Left lobe of liver (tissue), 2 donors: ENCODE data around the gene CCDC127. TPM values are rescaled to one million over a fixed set of nuclear protein-coding genes. Genes with fewer than 3 reads are reported as not detected.
"Not testable (repeated sequence)": the region's sequence is repeated elsewhere in the genome, so short reads cannot be mapped to it uniquely, and the experiment has no call there.

Experiments used
- ATAC-seq: fragments of 200-7000 bp; cut with Tn5 transposase; one replicate; pipeline ENCODE4 v1.9.1; 2020; ENCODE audit warnings: mild to moderate bottlenecking, moderate library complexity
- DNase-seq: peaks from one replicate; pipeline ENCODE4 v3.0.0-alpha.2; 2020; ENCODE audit warnings: low spot score
- total RNA-seq: library from RNA; stranded (reverse); gene quantifications from one replicate; pipeline ENCODE4 v1.2.1, GENCODE V29; 2021
- donor health status: DM: no; HTN: no; CAD: no; lungs with moderate emphysema.
- donor health status: DM: no; HTN: yes; CAD: no.

CCDC127 gene
- total RNA-seq, 1 donor from 2014 or later: 3.1 TPM

DNA sequence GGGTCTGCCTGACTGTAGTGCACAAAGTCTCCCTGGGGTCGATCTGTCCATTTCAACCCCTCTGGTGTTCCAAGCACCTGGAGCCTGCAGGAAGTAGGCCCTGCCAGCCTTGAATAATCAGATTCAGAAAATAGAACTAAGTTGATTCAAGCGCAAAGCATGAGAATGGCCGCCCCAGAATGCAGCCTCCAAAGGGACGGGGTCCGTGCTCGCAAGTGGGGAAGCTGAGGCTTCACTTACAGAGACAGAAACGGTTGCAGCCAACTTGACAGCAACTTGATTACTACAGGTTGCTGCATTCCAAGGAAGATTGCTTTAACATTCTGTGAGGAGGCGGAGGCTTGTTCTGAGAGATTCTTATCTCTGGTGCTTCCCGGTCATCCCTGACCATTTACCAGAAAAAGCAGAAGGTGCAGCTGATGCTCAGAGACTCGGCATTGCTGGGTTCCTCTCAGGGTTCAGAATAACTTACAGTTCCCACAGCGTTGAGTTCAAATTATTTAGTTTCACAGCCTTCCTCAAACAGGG is 41.6 kb downstream of the CCDC127 start:
- DNase-seq (no peak), ATAC-seq (no peak)

DNA sequence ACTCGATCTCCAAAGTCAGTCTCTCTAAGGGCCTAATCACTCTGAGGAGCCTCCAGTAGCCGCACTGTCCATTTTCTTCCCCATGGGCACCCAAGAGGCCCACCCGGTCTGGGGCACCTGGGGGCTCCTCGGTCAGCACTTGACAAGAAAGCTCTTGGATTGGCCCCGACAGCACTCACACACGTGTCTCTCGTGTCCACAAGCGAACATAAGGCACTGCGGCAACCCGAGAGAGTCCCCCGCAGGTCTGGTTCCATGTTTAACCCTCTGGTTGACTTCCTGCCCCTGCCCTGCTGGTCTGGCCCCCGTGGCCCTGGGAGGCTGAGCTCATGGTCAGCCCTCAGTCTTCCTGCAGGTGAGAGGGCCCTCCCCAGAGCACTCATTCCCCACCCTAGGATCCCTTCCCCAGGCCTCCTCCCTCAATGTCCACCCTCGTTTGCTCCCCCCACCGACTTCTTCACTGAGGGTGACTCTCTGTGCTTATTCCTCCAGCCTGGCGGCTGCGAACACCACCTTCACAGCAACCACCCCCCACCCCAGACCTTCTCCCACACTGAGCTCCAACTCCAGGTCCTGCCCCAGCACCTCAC is 43.0 kb downstream of the CCDC127 start:
- DNase-seq (no peak), ATAC-seq (no peak)

GRCh38 chr5:174291-174600 is 43.7 kb downstream of the CCDC127 start:
- no peak for DNase-seq
- ATAC-seq: no peak

GRCh38 chr5:173392-174290 is 44.3 kb downstream of the CCDC127 start:
- no peak for DNase-seq
- no peak for ATAC-seq

- DNase-seq: no peak
- no peak for ATAC-seq
These were observed 45.1 kb downstream of the CCDC127 start for GRCh38 chr5:172841-173251.

GRCh38 chr5:172421-172820 is 45.5 kb downstream of the CCDC127 start:
- no peak for ATAC-seq
- no peak for DNase-seq

- no peak for ATAC-seq
- DNase-seq: no peak
These were observed 46.1 kb downstream of the CCDC127 start for GRCh38 chr5:171801-172331.

DNA sequence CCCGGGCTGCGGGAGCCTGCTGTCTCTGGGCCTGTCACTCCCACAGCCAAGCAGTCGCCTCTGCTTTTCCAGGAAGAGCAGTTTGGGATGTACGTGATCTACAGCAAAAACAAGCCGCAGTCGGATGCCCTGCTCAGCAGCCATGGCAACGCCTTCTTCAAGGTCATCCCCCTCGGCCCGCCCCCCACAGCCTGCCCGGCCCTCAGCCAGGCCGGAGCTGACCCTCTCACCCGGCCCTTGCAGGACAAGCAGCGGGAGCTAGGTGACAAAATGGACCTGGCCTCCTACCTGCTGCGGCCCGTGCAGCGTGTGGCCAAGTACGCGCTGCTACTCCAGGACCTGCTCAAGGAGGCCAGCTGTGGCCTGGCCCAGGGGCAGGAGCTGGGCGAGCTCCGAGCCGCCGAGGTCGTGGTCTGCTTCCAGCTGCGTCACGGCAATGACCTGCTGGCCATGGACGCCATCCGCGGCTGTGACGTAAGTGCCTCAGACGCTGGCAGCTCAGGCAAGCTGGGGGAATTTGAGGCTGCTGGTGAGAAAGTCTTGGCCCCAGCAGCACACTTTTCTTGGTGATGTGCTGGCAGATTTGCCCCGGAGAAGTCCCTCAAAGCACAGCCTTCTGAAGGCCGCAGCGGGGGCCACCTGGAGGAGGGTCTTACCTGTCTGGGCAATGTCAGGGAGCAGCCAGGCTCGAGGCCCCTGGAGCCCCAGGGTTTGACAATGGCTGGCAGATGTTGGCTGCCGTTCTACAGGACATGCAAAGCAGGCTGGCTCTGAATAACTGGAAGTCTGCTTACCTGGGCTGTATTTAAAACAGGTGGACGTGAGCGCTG is 46.8 kb downstream of the CCDC127 start:
- DNase-seq: no peak
- ATAC-seq: peak; percentile 15

GRCh38 chr5:169728-170094 is 48.2 kb downstream of the CCDC127 start:
- ATAC-seq: no peak
- DNase-seq: no peak

DNA sequence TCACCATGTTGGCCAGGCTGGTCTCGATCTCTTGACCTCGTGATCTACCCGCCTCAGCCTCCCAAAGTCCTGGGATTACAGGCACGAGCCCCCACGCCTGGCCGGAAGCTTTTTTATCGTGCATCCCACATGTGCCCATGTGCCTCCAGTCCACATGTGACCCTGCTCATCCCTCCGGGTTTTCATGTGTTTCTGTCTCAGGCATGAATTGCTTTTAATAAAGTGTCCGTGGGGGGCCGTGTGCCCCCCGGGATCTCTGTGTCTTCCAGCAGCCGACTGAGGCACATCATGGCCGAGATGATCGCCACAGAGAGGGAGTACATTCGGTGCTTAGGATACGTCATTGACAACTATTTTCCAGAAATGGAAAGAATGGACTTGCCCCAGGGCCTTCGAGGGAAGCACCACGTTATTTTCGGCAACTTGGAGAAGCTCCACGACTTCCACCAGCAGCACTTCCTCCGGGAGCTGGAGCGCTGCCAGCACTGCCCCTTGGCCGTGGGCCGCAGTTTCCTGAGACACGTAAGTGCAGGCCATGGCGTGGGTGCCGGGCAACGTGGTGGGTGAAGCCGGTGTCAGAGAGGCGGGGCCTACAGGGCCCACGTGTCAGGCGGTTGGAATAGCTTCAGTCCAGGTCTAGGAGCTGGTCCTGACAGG is 48.8 kb downstream of the CCDC127 start:
- peak; percentile 39 for ATAC-seq
- peak; percentile 65 for DNase-seq

GRCh38 chr5:167982-168660 is 49.8 kb downstream of the CCDC127 start:
- no peak for ATAC-seq
- no peak for DNase-seq

GRCh38 chr5:167511-167910 is 50.4 kb downstream of the CCDC127 start:
- no peak for DNase-seq
- peak; percentile 38 for ATAC-seq

- ATAC-seq (peak; percentile 75), DNase-seq (no peak)
These were observed 51.2 kb downstream of the CCDC127 start for GRCh38 chr5:166441-167372.

GRCh38 chr5:164783-165182 is 53.2 kb downstream of the CCDC127 start:
- not testable (repeated sequence) for ATAC-seq, DNase-seq

DNA sequence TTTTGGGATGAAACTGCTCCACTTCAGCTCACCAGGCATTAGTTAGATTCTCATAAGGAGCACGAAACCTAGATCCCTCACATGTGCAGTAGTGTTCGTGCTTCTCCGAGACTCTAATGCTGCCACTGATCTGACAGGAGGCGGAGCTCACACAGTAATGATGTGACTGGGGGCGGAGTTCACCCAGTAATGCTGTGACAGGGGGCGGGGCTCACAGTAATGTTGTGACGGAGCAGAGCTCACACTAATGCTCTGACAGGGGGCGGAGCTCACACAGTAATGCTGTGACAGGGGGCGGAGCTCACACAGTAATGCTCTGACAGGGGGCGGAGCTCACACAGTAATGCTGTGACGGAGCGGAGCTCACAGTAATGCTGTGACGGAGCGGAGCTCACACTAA is 53.7 kb downstream of the CCDC127 start:
- ATAC-seq (no peak), DNase-seq (no peak)

DNA sequence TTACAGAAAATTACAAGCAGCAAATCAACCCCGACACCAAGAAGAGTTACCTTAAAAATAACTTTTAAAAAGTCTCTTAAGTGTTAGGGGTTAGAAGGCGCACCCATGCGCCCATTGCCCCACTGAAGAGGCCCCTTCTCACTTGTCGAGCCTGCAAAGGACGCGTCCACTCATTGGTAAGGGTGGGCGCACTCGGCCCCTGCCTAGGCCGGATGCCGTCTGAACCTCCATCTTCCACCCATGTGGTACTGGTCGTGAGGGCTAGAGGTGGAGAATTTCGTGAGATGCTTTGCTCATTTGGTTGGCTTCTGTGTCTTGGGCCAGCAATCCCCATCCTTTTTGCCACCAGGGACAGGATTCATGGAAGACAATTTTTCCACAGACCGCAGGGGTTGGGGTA is 54.1 kb downstream of the CCDC127 start:
- DNase-seq (no peak), ATAC-seq (no peak)

DNA sequence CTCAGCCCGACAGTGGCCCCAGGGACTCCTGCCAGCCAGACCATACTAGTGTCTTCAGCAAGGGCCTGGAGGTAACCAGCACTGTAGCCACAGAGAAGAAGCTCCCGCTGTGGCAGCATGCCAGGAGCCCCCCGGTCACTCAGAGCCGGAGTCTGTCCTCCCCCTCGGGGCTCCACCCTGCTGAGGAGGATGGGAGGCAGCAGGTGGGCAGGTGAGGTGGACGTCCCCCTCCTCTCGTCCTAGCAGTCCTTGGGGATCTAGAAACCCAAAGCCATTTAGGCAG is 54.7 kb downstream of the CCDC127 start:
- DNase-seq (no peak), ATAC-seq (no peak)

- no peak for DNase-seq
- no peak for ATAC-seq
These were observed 55.2 kb downstream of the CCDC127 start for GRCh38 chr5:162565-163337.

GRCh38 chr5:162190-162564 is 55.8 kb downstream of the CCDC127 start:
- ATAC-seq (no peak), DNase-seq (no peak)
